Measurements from ENCODE around the gene SS18L1. TPM values are rescaled to one million over a fixed set of nuclear protein-coding genes. Genes with fewer than 3 reads are reported as not detected.

SS18L1 gene, protein sequence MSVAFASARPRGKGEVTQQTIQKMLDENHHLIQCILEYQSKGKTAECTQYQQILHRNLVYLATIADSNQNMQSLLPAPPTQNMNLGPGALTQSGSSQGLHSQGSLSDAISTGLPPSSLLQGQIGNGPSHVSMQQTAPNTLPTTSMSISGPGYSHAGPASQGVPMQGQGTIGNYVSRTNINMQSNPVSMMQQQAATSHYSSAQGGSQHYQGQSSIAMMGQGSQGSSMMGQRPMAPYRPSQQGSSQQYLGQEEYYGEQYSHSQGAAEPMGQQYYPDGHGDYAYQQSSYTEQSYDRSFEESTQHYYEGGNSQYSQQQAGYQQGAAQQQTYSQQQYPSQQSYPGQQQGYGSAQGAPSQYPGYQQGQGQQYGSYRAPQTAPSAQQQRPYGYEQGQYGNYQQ
- 7.1 TPM for polyA plus RNA-seq (2013, experiment 1 of 2)
- 6.1 TPM for polyA plus RNA-seq (2013, experiment 2 of 2)

DNA sequence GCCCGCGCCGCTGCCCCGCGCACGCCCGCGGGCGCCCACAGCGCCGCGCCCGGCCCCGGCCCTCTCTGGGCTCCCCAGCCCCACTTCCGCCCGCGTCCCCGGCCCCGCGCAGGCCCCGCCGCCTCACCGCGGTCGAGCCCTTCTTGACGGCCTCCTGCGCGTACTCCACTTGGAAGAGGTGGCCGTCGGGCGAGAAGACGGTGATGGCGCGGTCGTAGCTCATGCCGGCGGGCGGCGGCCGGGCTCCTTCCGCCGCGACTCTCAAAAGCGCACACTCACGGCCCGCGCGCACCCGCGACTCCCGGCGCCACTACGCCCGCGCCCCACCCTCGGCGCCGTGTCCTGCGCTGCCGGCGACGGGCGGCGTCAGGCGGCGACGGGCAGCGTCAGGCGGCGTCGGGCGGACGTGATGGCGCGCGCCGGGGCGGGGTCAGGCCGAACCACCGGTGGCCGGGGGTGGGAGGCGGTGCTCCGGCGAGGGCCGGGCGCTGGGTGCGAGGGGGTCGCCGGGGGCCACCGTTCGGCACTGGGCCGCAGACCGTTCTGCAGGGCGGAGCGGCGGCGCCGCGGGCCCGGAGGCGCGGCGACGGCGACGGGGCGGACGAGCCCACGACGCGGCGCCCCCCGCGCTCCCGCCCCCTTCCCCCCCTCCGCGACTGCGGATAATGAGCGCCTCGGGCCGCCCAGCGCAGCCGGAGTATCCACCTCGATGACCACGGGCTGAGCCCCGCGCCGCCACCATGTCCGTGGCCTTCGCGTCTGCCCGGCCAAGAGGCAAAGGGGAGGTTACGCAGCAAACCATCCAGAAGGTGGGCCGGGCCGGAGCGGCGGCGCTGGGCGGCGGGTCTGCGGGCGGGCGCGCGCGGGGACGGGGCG lies at the start of gene SS18L1, which contains the start of gene PSMA7:
TSS of gene SS18L1 (plus strand) at position 689 of the 876 bp plus-strand sequence. CDS start at position 741, 52 bp downstream.
TSS of gene PSMA7 (minus strand) at position 314 of the 876 bp plus-strand sequence. CDS start at position 223, 91 bp downstream.
- peak within 1 kb of the TSS; percentile 98 for H4K8ac ChIP-seq (ENCODE audit: low read length)
- peak within 1 kb of the TSS; percentile 86 to 89 for H3K14ac ChIP-seq (ENCODE audit: low read length in 2 of 2)
- H3K36me3 ChIP-seq (ENCODE audit: control insufficient read depth in 1 of 2, insufficient read depth in 2 of 2, low read depth in 1 of 2, low read length in 2 of 2): peaks cover 35 to 36% of the 10 kb centered on the region in 2 experiments
- H3K4me1 ChIP-seq (ENCODE audit: control insufficient read depth, insufficient read depth, low read depth, low read length): peaks cover 21% of the 10 kb centered on the region
- peak within 1 kb of the TSS; percentile 97 to 98 for H3K18ac ChIP-seq (ENCODE audit: low read depth in 1 of 2, low read length in 2 of 2)
- H2BK12ac ChIP-seq (ENCODE audit: low read length in 2 of 2): peak within 1 kb of the TSS; percentile 85 to 99
- peak within 1 kb of the TSS; percentile 70 to 77 for H3K23ac ChIP-seq (ENCODE audit: low read length in 2 of 2)
- DNase-seq: peak; percentile 85
- peak within 1 kb of the TSS; percentile 99 for H4K91ac ChIP-seq (ENCODE audit: low read length)
- H2BK120ac ChIP-seq (ENCODE audit: low read depth, low read length): peak within 1 kb of the TSS; percentile 100
- peak within 1 kb of the TSS; percentile 64 for H3K27ac ChIP-seq (ENCODE audit: low read length, poor library complexity, severe bottlenecking)
- H2BK15ac ChIP-seq (ENCODE audit: low read depth, poor library complexity, severe bottlenecking): peak within 1 kb of the TSS; percentile 95
- under 1% methylated on average over 61 of the region's 148 CpGs for WGBS
- H2BK5ac ChIP-seq (ENCODE audit: low read depth, low read length, poor library complexity, severe bottlenecking): peak within 1 kb of the TSS; percentile 100
- H2AFZ ChIP-seq (ENCODE audit: low read depth, low read length): peak within 1 kb of the TSS; percentile 84
- peak within 1 kb of the TSS; percentile 91 to 93 for H3K4me3 ChIP-seq (ENCODE audit: insufficient read depth in 1 of 2, low read depth in 1 of 2, low read length in 2 of 2)
- H3K9ac ChIP-seq (ENCODE audit: low read length): peak within 1 kb of the TSS; percentile 96
- peak within 1 kb of the TSS; percentile 77 for H3K4me2 ChIP-seq (ENCODE audit: low read length, poor library complexity, severe bottlenecking)
- H3K27me3 ChIP-seq (ENCODE audit: control insufficient read depth in 1 of 2, insufficient read depth in 1 of 2, low read length in 2 of 2): no peaks in the 10 kb centered on the region
- H3K9me3 ChIP-seq (ENCODE audit: control insufficient read depth, low read length): no peaks in the 10 kb centered on the region
- no peak within 1 kb of the TSS for H2AK5ac ChIP-seq (ENCODE audit: low read length, severe bottlenecking)
- H3K79me1 ChIP-seq (replicated peaks; ENCODE audit: low read length, poor library complexity, severe bottlenecking): peaks cover 4% of the 10 kb centered on the region
- peak within 1 kb of the TSS; percentile 84 to 99 for H3K4ac ChIP-seq (ENCODE audit: low read depth in 1 of 2, low read length in 2 of 2)

DNA sequence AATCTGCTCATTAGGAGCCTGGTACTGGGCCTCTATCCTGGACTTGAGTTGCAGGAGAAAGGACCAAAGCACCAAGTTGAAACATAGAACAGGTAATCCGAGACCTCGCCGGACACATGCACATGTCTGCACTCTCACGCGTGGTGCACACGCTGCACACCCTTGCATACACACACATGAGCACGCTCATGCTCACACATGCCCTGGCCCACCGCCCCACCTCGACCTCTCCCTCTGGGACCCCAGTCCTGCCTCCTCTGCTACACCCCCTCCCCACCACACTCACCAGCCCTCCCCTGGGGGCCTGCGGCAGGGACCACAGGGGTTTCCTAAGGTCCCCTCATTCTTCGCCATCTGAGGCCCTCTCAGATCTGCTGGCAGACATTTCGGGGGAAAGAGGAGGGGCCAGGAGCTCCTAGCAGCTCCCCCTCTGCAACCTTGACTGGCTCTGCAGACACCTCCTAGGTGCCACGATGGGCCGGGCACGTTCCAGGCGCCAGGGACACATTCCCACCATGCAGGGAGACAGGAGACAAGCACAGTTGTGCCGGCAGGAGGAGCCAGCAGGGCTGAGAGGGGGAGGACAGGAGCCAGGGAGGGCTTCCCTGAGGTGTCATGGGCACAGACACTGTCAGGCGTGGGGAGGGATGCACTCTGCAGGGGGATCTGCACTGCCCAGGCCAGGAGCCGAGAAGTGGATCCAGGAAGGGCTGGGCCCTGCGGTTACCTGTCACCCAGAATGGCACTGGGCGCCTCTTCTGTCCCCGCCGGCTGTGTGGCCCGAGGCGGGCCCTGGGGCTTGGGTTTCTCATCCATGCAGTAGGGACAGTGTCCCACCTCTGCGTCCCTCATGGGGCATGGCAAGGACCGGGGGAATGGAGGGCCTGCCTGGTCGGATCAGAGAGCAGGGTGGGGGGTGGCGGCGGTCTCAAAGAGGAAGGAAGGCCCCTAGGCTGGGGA lies 46.9 kb upstream of the SS18L1 start:
- H2BK120ac ChIP-seq (ENCODE audit: low read depth, low read length): no peak overlapping the region

DNA sequence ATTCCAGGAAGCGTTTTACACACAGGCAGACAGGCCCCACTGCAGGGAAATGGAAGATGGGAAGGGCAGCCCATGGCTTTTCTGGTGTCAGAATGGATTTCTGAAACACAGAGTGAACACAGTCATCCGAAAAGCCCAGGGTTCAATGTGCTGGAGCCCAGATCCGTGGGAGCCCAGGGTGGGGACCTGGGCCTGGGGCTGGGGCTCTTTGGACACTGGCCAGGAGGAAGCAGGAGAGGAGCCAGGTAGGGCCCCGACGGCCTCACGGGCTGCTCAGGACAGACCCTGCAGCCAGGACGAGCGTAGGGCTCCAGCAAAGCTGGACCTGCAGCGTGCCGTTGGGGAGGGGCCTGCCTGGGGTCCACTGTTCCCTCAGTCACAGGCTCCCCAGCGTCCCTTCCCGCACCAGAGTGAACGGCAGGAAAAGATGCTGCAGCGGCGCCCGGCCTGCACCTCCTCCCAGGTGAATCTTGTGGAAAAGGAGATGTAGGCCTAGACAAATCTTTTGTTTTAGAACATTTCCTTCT lies 45.6 kb upstream of the SS18L1 start:
- WGBS: 74% methylated on average over 10 of the region's 16 CpGs
- Histone ChIP-seq H3K79me1 (replicated peaks; ENCODE audit: low read length, poor library complexity, severe bottlenecking) (no peaks in the 10 kb centered on the region), H3K18ac (ENCODE audit: low read depth in 1 of 2, low read length in 2 of 2) (no peak overlapping the region), H3K4me3 (ENCODE audit: insufficient read depth in 1 of 2, low read depth in 1 of 2, low read length in 2 of 2) (no peak overlapping the region), H2BK5ac (ENCODE audit: low read depth, low read length, poor library complexity, severe bottlenecking) (no peak overlapping the region), H3K4me1 (ENCODE audit: control insufficient read depth, insufficient read depth, low read depth, low read length) (no peaks in the 10 kb centered on the region), H2BK120ac (ENCODE audit: low read depth, low read length) (no peak overlapping the region), H3K4ac (ENCODE audit: low read depth in 1 of 2, low read length in 2 of 2) (no peak overlapping the region), H2BK12ac (ENCODE audit: low read length in 2 of 2) (no peak overlapping the region), H3K14ac (ENCODE audit: low read length in 2 of 2) (no peak overlapping the region), H3K27ac (ENCODE audit: low read length, poor library complexity, severe bottlenecking) (no peak overlapping the region), H3K4me2 (ENCODE audit: low read length, poor library complexity, severe bottlenecking) (no peak overlapping the region), H2AK5ac (ENCODE audit: low read length, severe bottlenecking) (no peak overlapping the region), H3K23ac (ENCODE audit: low read length in 2 of 2) (no peak overlapping the region), H4K91ac (ENCODE audit: low read length) (no peak overlapping the region), H3K9me3 (ENCODE audit: control insufficient read depth, low read length) (peaks cover 26% of the 10 kb centered on the region), H3K27me3 (ENCODE audit: control insufficient read depth in 1 of 2, insufficient read depth in 1 of 2, low read length in 2 of 2) (no peaks in the 10 kb centered on the region), H3K36me3 (ENCODE audit: control insufficient read depth in 1 of 2, insufficient read depth in 2 of 2, low read depth in 1 of 2, low read length in 2 of 2) (no peaks in the 10 kb centered on the region), H2BK15ac (ENCODE audit: low read depth, poor library complexity, severe bottlenecking) (no peak overlapping the region), H3K9ac (ENCODE audit: low read length) (no peak overlapping the region), H2AFZ (ENCODE audit: low read depth, low read length) (no peak overlapping the region), H4K8ac (ENCODE audit: low read length) (no peak overlapping the region)
- no peak for DNase-seq

More for the DNA sequence above, 46.9 kb upstream of the SS18L1 start:
- H3K9me3 ChIP-seq (ENCODE audit: control insufficient read depth, low read length): peaks cover 20% of the 10 kb centered on the region
- H3K9ac ChIP-seq (ENCODE audit: low read length): no peak overlapping the region
- H3K18ac ChIP-seq (ENCODE audit: low read depth in 1 of 2, low read length in 2 of 2): no peak overlapping the region
- no peak overlapping the region for H3K4ac ChIP-seq (ENCODE audit: low read depth in 1 of 2, low read length in 2 of 2)
- no peak overlapping the region for H2AFZ ChIP-seq (ENCODE audit: low read depth, low read length)
- H3K36me3 ChIP-seq (ENCODE audit: control insufficient read depth in 1 of 2, insufficient read depth in 2 of 2, low read depth in 1 of 2, low read length in 2 of 2): no peaks in the 10 kb centered on the region
- no peak overlapping the region for H3K27ac ChIP-seq (ENCODE audit: low read length, poor library complexity, severe bottlenecking)
- no peak overlapping the region for H3K23ac ChIP-seq (ENCODE audit: low read length in 2 of 2)
- no peak overlapping the region for H3K4me2 ChIP-seq (ENCODE audit: low read length, poor library complexity, severe bottlenecking)
- no peaks in the 10 kb centered on the region for H3K4me1 ChIP-seq (ENCODE audit: control insufficient read depth, insufficient read depth, low read depth, low read length)
- H2BK12ac ChIP-seq (ENCODE audit: low read length in 2 of 2): no peak overlapping the region
- no peak for DNase-seq
- H3K79me1 ChIP-seq (replicated peaks; ENCODE audit: low read length, poor library complexity, severe bottlenecking): no peaks in the 10 kb centered on the region
- H4K91ac ChIP-seq (ENCODE audit: low read length): no peak overlapping the region
- H3K27me3 ChIP-seq (ENCODE audit: control insufficient read depth in 1 of 2, insufficient read depth in 1 of 2, low read length in 2 of 2): no peaks in the 10 kb centered on the region
- no peak overlapping the region for H2BK15ac ChIP-seq (ENCODE audit: low read depth, poor library complexity, severe bottlenecking)
- H3K4me3 ChIP-seq (ENCODE audit: insufficient read depth in 1 of 2, low read depth in 1 of 2, low read length in 2 of 2): no peak overlapping the region
- no peak overlapping the region for H2AK5ac ChIP-seq (ENCODE audit: low read length, severe bottlenecking)
- H2BK5ac ChIP-seq (ENCODE audit: low read depth, low read length, poor library complexity, severe bottlenecking): no peak overlapping the region
- H3K14ac ChIP-seq (ENCODE audit: low read length in 2 of 2): no peak overlapping the region
- no peak overlapping the region for H4K8ac ChIP-seq (ENCODE audit: low read length)
- WGBS: 89% methylated on average over 30 of the region's 30 CpGs

Measured in mesenchymal stem cell (in vitro differentiated cells and primary cell).